GM12878 (cell line): ENCODE measurements around the gene EXPH5. TPM values are rescaled to one million over a fixed set of nuclear protein-coding genes. Genes with fewer than 3 reads are reported as not detected.

ENCODE experiments used
- ATAC-seq: fragments of 200-7000 bp; cut with Tn5 transposase; 3 replicates; pipeline ENCODE4 v1.9.1; 2020; ENCODE audit warnings: mild to moderate bottlenecking, moderate library complexity
- BruUV-seq: library from RNA; stranded (reverse); fragments of 400-500 nt; replicated peaks from 2 replicates; lab custom pipeline; 2021; lab: Mats Ljungman, UMichigan
- CTCF ChIA-PET: fragments of 300-600 bp; sonication (Branson Sonifier 250); formaldehyde crosslinking; extraction: SDS; loops from one replicate; lab custom pipeline; 2021; ENCODE audit warnings: inconsistent platforms; lab: Yijun Ruan, JAX
- POLR2A ChIA-PET: fragments of 350-600 bp; formaldehyde crosslinking; extraction: SDS; loops from one replicate; lab custom pipeline; 2021; ENCODE audit warnings: inconsistent platforms; lab: Charles Lee
- RAD21 ChIA-PET: fragments of 300-600 bp; sonication (Branson Sonifier 250); formaldehyde crosslinking; loops from one replicate; lab custom pipeline; 2023; ENCODE audit warnings: antibody characterized with exemption; ENCODE audit not compliant: unreplicated experiment; lab: Charles Lee
- SMC1A ChIA-PET: fragments of 300-600 bp; sonication (Branson Sonifier 250); formaldehyde crosslinking; loops from one replicate; lab custom pipeline; 2023; ENCODE audit not compliant: unreplicated experiment, uncharacterized antibody; lab: Charles Lee
- DNase-seq: peaks from one replicate; pipeline ENCODE4 v3.0.0-alpha.2; 2011; ENCODE audit warnings: low read depth, low spot score
- FAIRE-seq: peaks from 3 replicates; lab custom pipeline; 2011; peaks lifted over from hg19 to GRCh38; lab: Jason Lieb, UNC
- H2AFZ ChIP-seq: 2 replicates; pipeline ENCODE4 v1.6.0; 2011; ENCODE audit warnings: low read depth, low read length, control low read depth; ENCODE audit not compliant: control insufficient read depth
- H3K27ac ChIP-seq: 2 replicates; pipeline ENCODE4 v1.5.1; 2011; ENCODE audit warnings: control low read depth; ENCODE audit not compliant: control insufficient read depth, insufficient read depth
- H3K27me3 ChIP-seq, 2 experiments: replicated peaks in 1 of 2; 2 replicates each; pipeline versions ENCODE4 v1.6.0 to v1.6.1; 2011; ENCODE audit warnings: low read length in 1 of 2; ENCODE audit not compliant: control insufficient read depth in 2 of 2, insufficient read depth in 2 of 2
- H3K36me3 ChIP-seq, 2 experiments: 2 replicates each; pipeline ENCODE4 v1.5.1; 2011; ENCODE audit warnings: low read length in 1 of 2; ENCODE audit not compliant: control insufficient read depth in 2 of 2, insufficient read depth in 2 of 2
- H3K4me1 ChIP-seq: 2 replicates; pipeline ENCODE4 v1.6.1; 2011; ENCODE audit warnings: mild to moderate bottlenecking, low read length, moderate library complexity, mixed read lengths; ENCODE audit not compliant: control insufficient read depth, insufficient read depth
- H3K4me2 ChIP-seq: 2 replicates; pipeline ENCODE4 v1.6.0; 2011; ENCODE audit warnings: control low read depth; ENCODE audit not compliant: control insufficient read depth, insufficient read depth
- H3K4me3 ChIP-seq: fragments of 200-600 bp; sonication (generic); 2 replicates; pipeline ENCODE4 v1.5.1; 2016
- H3K79me2 ChIP-seq: 2 replicates; pipeline ENCODE4 v1.6.0; 2011; ENCODE audit warnings: low read length; ENCODE audit not compliant: control insufficient read depth, insufficient read depth
- H3K9ac ChIP-seq: 2 replicates; pipeline ENCODE4 v1.8.0; 2011; ENCODE audit warnings: low read length, control low read depth, mixed read lengths; ENCODE audit not compliant: control insufficient read depth, insufficient read depth
- H3K9me3 ChIP-seq: replicated peaks from 3 replicates; pipeline ENCODE4 v1.5.1; 2011; ENCODE audit warnings: mild to moderate bottlenecking, low read length; ENCODE audit not compliant: control insufficient read depth, insufficient read depth
- H4K20me1 ChIP-seq: 2 replicates; pipeline ENCODE4 v1.6.0; 2011; ENCODE audit not compliant: control insufficient read depth, insufficient read depth
- NFYA ChIP-seq: IDR thresholded peaks from 2 replicates; pipeline ENCODE4 v1.6.1; 2011; ENCODE audit warnings: low read depth, mild to moderate bottlenecking, low read length, improper control_type of control experiment, borderline replicate concordance
- SP1 ChIP-seq: IDR thresholded peaks from one replicate; pipeline ENCODE4 v1.6.1; 2011; ENCODE audit warnings: low read depth, low read length
- ZNF592 ChIP-seq: fragments of 450-650 bp; IDR thresholded peaks from 2 replicates; pipeline ENCODE4 v1.6.1; 2017; ENCODE audit warnings: mild to moderate bottlenecking, moderate library complexity
- WGBS: methylation state at CpG from one replicate; pipeline ENCODE4 v1.1.6; 2016; ENCODE audit warnings: low lambda C conversion rate; ENCODE audit not compliant: insufficient replicate concordance, insufficient coverage; ENCODE audit errors: missing lambda C conversion rate; 5-methylcytosine and 5-hydroxymethylcytosine counted together
- in situ Hi-C: fragments of 300-500 bp; cut with MboI; formaldehyde crosslinking; loops from 9 replicates; pipeline ENCODE4 v1.14.3; 2018; ENCODE audit warnings: mixed read lengths
- intact Hi-C: fragments of 100-400 bp; cut with micrococcal nuclease; formaldehyde crosslinking; loops from one replicate; pipeline ENCODE4 v1.14.2; 2022; ENCODE audit not compliant: unreplicated experiment
- polyA plus RNA-seq, 11 experiments: library from polyadenylated mRNA; depleted of rRNA in 4 of 11; unstranded in 6 of 11; stranded (reverse) in 5 of 11; fragments of >200 nt; fragmentation: Nextera tagmentation in 4 of 11; fragmentation: Illumina TruSeq in 1 of 11; extraction: Ambion mirVana in 4 of 11; extraction: Trizol in 1 of 11; gene quantifications; 1 replicate in 1 of 11; 2 replicates in 10 of 11; pipeline versions ENCODE4 v1.2.1 to v1.2.3, GENCODE V29; 2011 to 2016; ENCODE audit warnings: inconsistent platforms in 2 of 11, missing spikeins in 2 of 11, low read depth in 1 of 11
- total RNA-seq, 4 experiments: library from RNA; depleted of rRNA in 3 of 4; stranded (reverse); fragments of >200 nt in 3 of 4; fragmentation: Illumina TruSeq in 1 of 4; extraction: Trizol in 1 of 4; gene quantifications; 2 replicates each; pipeline versions ENCODE4 v1.2.1 to v1.2.3, GENCODE V29; 2013 to 2021

EXPH5 gene
- total and polyA plus RNA-seq, 10 of the 15 experiments (the other 5 are each of a cell fraction or from before 2014, with no cell fraction given), result 0.69 to 11.1 (median 4.3) TPM

- H3K4me1 ChIP-seq, result no peaks in the 10 kb centered on the region
- TF ChIP-seq ZNF592, result no peak
- TF ChIP-seq NFYA, result no peak
- no peak for TF ChIP-seq SP1
- H3K4me3 ChIP-seq, result no peak overlapping the region
- WGBS, result 99% methylated on average over 6 of the region's 6 CpGs
- in situ Hi-C loops, result no loop called here
- ChIA-PET POLR2A (interaction anchor here (0.6 to 1.3 kb wide), 2 partner anchors 13 to 14 kb away, joined by 3 to 4 read pairs; no protein-coding TSS in a partner anchor), RAD21 (interaction anchor here (0.7 to 1.3 kb wide), 2 partner anchors 26 to 152 kb away, joined by 3 read pairs; no protein-coding TSS in a partner anchor), SMC1A (interaction anchor here (0.8 to 3.5 kb wide), 6 partner anchors 10 to 138 kb away, joined by 3 to 16 read pairs (median 4); partner anchors contain the start of genes C11orf65 and EXPH5), CTCF (interaction anchor here (1.8 kb wide), 1 partner anchor 154 kb away, joined by 7 read pairs; no protein-coding TSS in a partner anchor)
- no peak overlapping the region for H2AFZ ChIP-seq
- intact Hi-C loops, result loop anchor here (10.0 kb wide), 1 partner anchor 269 kb away; the partner anchor contains the start of genes ATM and NPAT
- H3K4me2 ChIP-seq, result no peak overlapping the region
- ATAC-seq (no peak), DNase-seq (no peak), FAIRE-seq (no peak)
- peaks cover 12% of the 10 kb centered on the region for H3K79me2 ChIP-seq
- H3K27me3 ChIP-seq, result no peaks in the 10 kb centered on the region
- H3K27ac ChIP-seq, result no peak overlapping the region
- H3K36me3 ChIP-seq, result 0 out of 4 replicates have a peak, but pooled peaks cover 0 to 6% of the 10 kb centered on the region in 2 experiments
- no peaks in the 10 kb centered on the region for H4K20me1 ChIP-seq
- no peaks in the 10 kb centered on the region for H3K9me3 ChIP-seq
- BruUV-seq, result no TSS peak
- H3K9ac ChIP-seq, result no peak overlapping the region
Observed at GRCh38 chr11:108494182-108494581, 99.4 kb downstream of the EXPH5 start.
